Activated T-cell treated with anti-CD3 and anti-CD28 coated beads for 1 hour (primary cell): ENCODE results near the gene SPPL2A.
A peak's percentile ranks its signal among the peaks of the same experiment; 100 is the strongest.

ENCODE experiments used
- DNase-seq: peaks from one replicate; pipeline ENCODE4 v3.0.0-alpha.2; 2020; ENCODE audit warnings: low read depth

SPPL2A gene

GRCh38 chr15:50686469-50687301, 78.8 kb downstream of the SPPL2A start, which contains the start of gene TRPM7:
Gene TRPM7, minus strand, starts transcription at chr15:50686797. Its CDS starts 264 bp downstream, at chr15:50686533.
- peak; percentile 81 for DNase-seq

- peak; percentile 54 for DNase-seq
Measured at GRCh38 chr15:50685976-50686468, 79.5 kb downstream of the SPPL2A start.

- DNase-seq = no peak
Measured at GRCh38 chr15:50685191-50685975, 80.1 kb downstream of the SPPL2A start.

GRCh38 chr15:50681467-50681866, 84.0 kb downstream of the SPPL2A start:
- no peak for DNase-seq

- DNase-seq = no peak
Measured at GRCh38 chr15:50676799-50677483, 88.6 kb downstream of the SPPL2A start.

GRCh38 chr15:50675535-50676144, 89.9 kb downstream of the SPPL2A start:
- no peak for DNase-seq

GRCh38 chr15:50670115-50670514, 95.4 kb downstream of the SPPL2A start:
- no peak for DNase-seq

- no peak for DNase-seq
Measured at GRCh38 chr15:50669611-50670010, 95.9 kb downstream of the SPPL2A start.

GRCh38 chr15:50665938-50666337, 99.6 kb downstream of the SPPL2A start:
- DNase-seq = no peak

- no peak for DNase-seq
Measured at GRCh38 chr15:50655555-50655954, 110.0 kb downstream of the SPPL2A start.

GRCh38 chr15:50653156-50653743, 112.3 kb downstream of the SPPL2A start:
- no peak for DNase-seq

- DNase-seq = no peak
Measured at GRCh38 chr15:50652671-50653070, 112.8 kb downstream of the SPPL2A start.
